Cardiac fibroblast (primary cell): ENCODE measurements around the gene PHLDB1.

Source experiments
- DNase-seq, 2 donors: peaks; one replicate each; pipeline versions ENCODE4 v3.0.0 to v3.0.0-alpha.2; 2010; ENCODE audit warnings: low read depth in 2 of 2
- H3K4me3 ChIP-seq, 2 donors: replicated peaks in 1 of 2; 1 replicate in 1 of 2; 2 replicates in 1 of 2; pipeline ENCODE4 v1.5.1; 2011; ENCODE audit warnings: low read depth in 2 of 2, low read length in 2 of 2, mild to moderate bottlenecking in 2 of 2, moderate library complexity in 1 of 2
- TF ChIP-seq, protein P1 (sequence below): IDR thresholded peaks from one replicate; pipeline ENCODE4 v1.5.1; 2011; ENCODE audit warnings: low read depth, mild to moderate bottlenecking, low read length, inconsistent platforms

The PHLDB1 gene

DNA sequence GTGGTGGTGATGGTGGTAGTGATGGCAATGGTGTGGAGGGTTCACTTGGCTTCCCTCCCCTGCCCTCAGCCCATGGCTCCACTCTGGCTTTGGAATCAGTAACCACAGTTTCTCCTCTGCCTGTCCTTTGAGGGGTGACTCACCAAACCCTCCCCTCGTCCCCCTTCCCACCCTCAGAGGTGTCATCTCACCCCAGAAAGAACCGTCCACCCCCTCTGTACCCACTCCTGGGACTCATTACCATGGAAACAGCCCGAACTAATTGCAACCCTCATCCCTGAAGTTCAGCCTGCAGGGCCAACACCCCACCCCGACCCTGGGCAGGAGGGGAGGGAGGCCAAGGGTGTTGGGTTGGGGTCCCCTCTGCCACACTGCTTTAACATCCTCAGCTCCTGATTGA lies 26.6 kb downstream of the PHLDB1 start:
- peak in 1 of 2 donors; percentile 49 for DNase-seq
- TF ChIP-seq, protein P1, sequence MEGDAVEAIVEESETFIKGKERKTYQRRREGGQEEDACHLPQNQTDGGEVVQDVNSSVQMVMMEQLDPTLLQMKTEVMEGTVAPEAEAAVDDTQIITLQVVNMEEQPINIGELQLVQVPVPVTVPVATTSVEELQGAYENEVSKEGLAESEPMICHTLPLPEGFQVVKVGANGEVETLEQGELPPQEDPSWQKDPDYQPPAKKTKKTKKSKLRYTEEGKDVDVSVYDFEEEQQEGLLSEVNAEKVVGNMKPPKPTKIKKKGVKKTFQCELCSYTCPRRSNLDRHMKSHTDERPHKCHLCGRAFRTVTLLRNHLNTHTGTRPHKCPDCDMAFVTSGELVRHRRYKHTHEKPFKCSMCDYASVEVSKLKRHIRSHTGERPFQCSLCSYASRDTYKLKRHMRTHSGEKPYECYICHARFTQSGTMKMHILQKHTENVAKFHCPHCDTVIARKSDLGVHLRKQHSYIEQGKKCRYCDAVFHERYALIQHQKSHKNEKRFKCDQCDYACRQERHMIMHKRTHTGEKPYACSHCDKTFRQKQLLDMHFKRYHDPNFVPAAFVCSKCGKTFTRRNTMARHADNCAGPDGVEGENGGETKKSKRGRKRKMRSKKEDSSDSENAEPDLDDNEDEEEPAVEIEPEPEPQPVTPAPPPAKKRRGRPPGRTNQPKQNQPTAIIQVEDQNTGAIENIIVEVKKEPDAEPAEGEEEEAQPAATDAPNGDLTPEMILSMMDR: no peak

DNA sequence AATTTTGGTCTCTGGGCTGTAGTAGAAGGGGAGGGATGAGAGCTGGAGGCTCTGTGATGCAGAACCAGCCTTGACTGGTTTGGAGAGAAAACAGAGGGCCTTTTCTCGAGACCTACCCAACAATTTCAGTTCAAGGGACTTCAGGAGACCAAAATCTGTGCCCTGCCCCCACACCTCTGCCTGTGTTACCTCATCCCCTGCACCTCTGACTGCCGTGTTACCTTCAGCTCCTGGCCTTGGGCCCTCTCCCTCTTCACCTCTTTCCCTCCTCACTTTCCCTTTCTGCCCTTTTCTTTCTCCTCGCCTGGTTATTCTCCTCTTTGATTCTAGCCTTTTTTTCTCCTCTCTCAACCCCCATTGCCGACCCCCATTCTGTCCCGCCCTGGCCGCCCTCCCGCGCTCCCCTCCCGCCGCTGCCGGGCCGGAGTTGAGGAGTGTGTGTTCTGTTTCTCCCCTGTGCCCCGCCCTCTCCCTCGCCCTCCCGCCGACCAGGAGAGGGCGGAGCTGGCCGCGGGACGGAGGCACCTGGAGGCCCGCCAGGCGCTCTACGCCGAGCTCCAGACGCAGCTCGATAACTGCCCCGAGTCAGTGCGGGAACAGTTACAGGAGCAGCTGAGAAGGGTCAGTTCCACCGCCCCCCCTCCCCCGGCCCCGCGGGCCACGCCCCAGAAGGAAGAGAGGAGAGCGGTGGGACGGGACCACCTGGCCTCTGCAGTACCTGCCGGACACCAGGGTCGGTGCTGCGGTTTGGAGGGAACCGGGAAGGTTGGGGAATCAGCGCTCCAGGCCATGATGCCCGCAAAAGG lies 27.2 kb downstream of the PHLDB1 start:
- peak; percentile 46 to 81 for DNase-seq
- H3K4me3 ChIP-seq: no peak overlapping the region
- TF ChIP-seq, protein P1: no peak

More for the DNA sequence above, 26.6 kb downstream of the PHLDB1 start:
- no peak overlapping the region for H3K4me3 ChIP-seq

DNA sequence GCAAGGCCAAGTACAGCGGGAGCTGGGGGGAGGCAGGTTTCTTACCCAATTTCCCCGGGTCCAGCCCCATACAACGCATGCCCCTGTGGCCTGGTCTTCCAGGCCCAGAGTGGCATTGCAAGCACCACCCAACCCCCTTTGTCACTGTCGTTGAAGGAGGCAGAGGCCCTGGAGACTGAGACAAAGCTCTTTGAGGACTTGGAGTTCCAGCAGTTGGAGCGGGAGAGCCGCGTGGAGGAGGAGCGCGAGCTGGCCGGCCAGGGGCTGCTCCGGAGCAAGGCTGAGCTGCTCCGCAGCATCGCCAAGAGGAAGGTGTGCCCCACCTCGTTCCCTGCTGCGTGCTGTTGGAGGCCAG lies 27.8 kb downstream of the PHLDB1 start:
- DNase-seq: no peak
- TF ChIP-seq, protein P1: no peak
- no peak overlapping the region for H3K4me3 ChIP-seq

DNA sequence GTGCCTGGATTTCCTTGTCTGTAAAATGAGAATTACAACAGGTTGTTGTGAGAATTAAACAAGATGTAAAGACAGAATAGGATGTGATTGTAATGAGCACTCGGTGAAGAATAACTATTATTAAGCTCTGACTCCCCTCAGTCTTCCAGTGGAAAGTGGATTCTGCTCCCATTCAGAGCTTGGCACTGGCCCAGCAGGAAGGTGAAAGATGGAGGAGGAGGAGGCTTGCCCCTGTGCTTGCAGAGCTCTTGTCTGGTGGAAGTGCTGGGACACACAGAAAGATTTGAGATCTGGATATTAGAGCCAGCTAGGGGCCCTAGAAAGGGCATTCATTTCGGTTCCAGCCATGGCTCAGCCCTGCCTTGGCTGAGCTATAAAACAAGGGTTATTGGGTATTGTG lies 28.2 kb downstream of the PHLDB1 start:
- DNase-seq: no peak
- TF ChIP-seq, protein P1: no peak
- H3K4me3 ChIP-seq: no peak overlapping the region

DNA sequence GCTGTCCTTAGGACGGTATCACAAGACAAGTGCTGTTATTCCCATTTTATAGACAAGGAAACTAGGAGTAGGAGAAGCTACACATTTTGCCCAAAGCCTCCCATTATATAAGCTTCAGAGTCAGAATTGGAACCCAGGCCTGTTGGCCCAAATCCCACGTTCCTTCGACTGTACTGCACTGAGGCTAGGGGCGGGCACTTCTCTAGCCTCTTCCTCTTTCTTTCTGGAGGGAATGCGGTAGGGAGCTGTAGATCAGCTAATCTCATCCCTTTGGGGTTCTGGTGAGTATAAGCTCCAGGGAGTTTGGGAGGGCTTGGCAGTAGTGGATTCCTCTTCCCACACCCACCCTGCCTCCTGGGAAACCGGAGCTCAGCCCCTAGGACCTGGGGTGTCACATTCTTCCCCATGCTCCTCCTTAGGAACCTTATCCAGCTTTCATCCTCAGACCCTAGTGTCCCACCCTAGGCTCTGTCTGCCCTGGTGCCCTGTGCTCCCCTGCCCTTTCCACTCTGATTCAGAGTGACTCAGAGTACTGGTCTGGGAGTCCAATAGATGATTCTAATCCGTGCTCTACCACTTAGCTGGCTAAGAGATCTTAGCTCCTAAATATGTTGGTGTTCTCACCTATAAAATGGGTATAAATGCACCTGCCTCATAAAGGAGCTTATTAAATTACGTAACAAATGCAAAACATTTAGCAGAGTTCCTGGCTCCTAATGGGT lies 29.3 kb downstream of the PHLDB1 start:
- H3K4me3 ChIP-seq: no peak overlapping the region
- TF ChIP-seq, protein P1: no peak
- DNase-seq: peak in 1 of 2 donors; percentile 53

DNA sequence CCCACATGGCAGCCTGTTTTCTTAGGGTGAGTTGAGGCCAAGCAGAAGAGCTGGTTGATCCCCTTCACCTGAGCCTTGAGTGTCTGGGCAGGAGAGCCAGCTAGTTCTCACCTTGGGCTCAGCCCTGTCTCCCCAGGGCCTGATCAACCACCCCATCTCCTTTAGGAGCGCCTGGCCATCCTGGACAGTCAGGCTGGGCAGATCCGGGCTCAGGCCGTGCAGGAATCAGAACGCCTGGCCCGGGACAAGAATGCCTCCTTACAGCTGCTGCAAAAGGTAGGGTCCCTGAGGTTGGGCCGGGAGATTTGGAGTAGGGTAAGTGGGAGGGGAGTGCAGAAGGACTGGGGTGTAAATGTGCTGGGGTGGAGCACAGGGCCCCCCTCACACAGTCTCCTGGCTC lies 31.3 kb downstream of the PHLDB1 start:
- DNase-seq: no peak
- H3K4me3 ChIP-seq: no peak overlapping the region
- TF ChIP-seq, protein P1: no peak
